GM10266 (cell line): ENCODE results near the gene SLC22A3.

Experiments
- DNase-seq: peaks from one replicate; pipeline ENCODE4 v3.0.0; 2012; ENCODE audit errors: extremely low spot score
- CTCF ChIP-seq: IDR thresholded peaks from 2 replicates; pipeline ENCODE4 v1.5.1; 2012; ENCODE audit warnings: mild to moderate bottlenecking, low read depth; ENCODE audit not compliant: control insufficient read depth, insufficient read depth; ENCODE audit errors: missing control alignments

The SLC22A3 gene

GRCh38 chr6:160477901-160478300 is 129.7 kb downstream of the SLC22A3 start:
- DNase-seq, result no peak
- TF ChIP-seq CTCF, result no peak

- DNase-seq, result no peak
- no peak for TF ChIP-seq CTCF
These were observed 138.9 kb downstream of the SLC22A3 start for GRCh38 chr6:160487116-160487515.

GRCh38 chr6:160489091-160489490 is 140.9 kb downstream of the SLC22A3 start:
- TF ChIP-seq CTCF, result no peak
- DNase-seq, result no peak

GRCh38 chr6:160494576-160494975 is 146.4 kb downstream of the SLC22A3 start:
- DNase-seq, result no peak
- TF ChIP-seq CTCF, result no peak

GRCh38 chr6:160500639-160501038 is 152.5 kb downstream of the SLC22A3 start:
- TF ChIP-seq CTCF, result no peak
- DNase-seq, result no peak
